GM19351 (cell line): ENCODE results near the gene KLHL30.

Experiments
- ATAC-seq: cut with Tn5 transposase; IDR thresholded peaks from one replicate; pipeline ENCODE4 v1.9.1; 2021; ENCODE audit warnings: mild to moderate bottlenecking, moderate library complexity; ENCODE audit not compliant: unreplicated experiment

The KLHL30 gene

GRCh38 chr2:238138331-238139195, at the start of gene KLHL30:
KLHL30 (plus strand) TSS chr2:238138668; CDS start chr2:238140755, 2,087 bp downstream.
- no peak for ATAC-seq

- no peak for ATAC-seq
Observed at GRCh38 chr2:238090887-238091286, 47.6 kb upstream of the KLHL30 start.

- ATAC-seq = no peak
Observed at GRCh38 chr2:238091436-238092060, 46.9 kb upstream of the KLHL30 start.

- no peak for ATAC-seq
Observed at GRCh38 chr2:238092486-238093035, 45.9 kb upstream of the KLHL30 start.

GRCh38 chr2:238093181-238094140, 45.0 kb upstream of the KLHL30 start:
- no peak for ATAC-seq

- ATAC-seq = no peak
Observed at GRCh38 chr2:238094438-238095022, 43.9 kb upstream of the KLHL30 start.

GRCh38 chr2:238095143-238095542, 43.3 kb upstream of the KLHL30 start:
- no peak for ATAC-seq

- no peak for ATAC-seq
Observed at GRCh38 chr2:238096311-238097011, 42.0 kb upstream of the KLHL30 start.

- ATAC-seq = no peak
Observed at GRCh38 chr2:238097201-238097987, 41.1 kb upstream of the KLHL30 start.

- ATAC-seq = peak; percentile 74
Observed at GRCh38 chr2:238097988-238098871, 40.2 kb upstream of the KLHL30 start.

- peak; percentile 19 for ATAC-seq
Observed at GRCh38 chr2:238098901-238099713, 39.4 kb upstream of the KLHL30 start.

GRCh38 chr2:238099714-238100048, 38.8 kb upstream of the KLHL30 start:
- no peak for ATAC-seq

- no peak for ATAC-seq
Observed at GRCh38 chr2:238100049-238100820, 38.2 kb upstream of the KLHL30 start, which contains the start of gene ESPNL. ESPNL (plus strand) TSS chr2:238100340; CDS start chr2:238100420, 80 bp downstream.

GRCh38 chr2:238100821-238101771, 37.4 kb upstream of the KLHL30 start:
- ATAC-seq = no peak
